ENCODE measurements around the gene HSPB1. TPM values are rescaled to one million over a fixed set of nuclear protein-coding genes. Genes with fewer than 3 reads are reported as not detected.

Gene HSPB1
- total and polyA plus RNA-seq, 4 donors: 89.6 to 529 (median 356) TPM

DNA sequence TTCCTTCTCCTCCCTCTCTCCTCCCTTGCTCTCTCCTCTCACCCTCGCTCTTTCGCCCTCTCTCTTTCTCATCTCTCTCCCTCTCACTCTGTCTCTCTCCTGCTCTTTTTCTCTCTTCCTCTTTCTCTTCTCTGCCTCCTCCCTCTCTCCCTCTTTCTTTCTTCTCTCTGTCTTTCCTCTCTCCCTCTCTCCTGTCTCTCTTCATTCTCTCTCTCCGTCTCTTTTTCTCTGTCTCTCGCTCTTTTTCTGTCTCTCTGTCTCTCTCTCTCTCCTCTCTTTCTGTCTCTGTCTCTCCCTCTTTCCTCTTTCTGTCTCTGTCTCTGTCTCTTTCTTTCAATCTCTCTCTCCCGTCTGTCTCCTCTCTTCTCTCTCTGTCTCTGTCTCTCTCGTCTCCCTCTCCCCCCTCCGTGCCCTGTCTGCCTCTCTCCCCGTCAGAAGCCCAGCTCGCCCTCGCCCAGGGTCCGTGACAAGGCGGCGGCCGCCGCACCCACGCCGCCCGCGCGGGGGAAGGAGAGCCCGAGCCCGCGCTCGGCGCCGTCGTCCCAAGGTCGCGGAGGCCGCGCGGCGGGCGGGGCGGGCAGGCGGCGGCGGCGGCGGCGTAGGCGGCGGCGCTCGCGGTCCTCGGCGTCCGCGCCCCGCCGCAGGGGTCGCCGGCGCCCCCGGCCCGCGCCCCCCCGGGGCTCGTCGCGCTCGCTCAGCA lies 21.3 kb upstream of the HSPB1 start:
- Histone ChIP-seq H3K27me3 (ENCODE audit: control insufficient read depth in 3 of 3, insufficient read depth in 3 of 3, low read length in 2 of 3) (peaks cover 0 to 56% (median 27%) of the 10 kb centered on the region in 3 donors), H3K4me1 (ENCODE audit: control insufficient read depth in 5 of 5, insufficient read depth in 5 of 5, low read length in 5 of 5) (peaks cover 0 to 9% (median 0%) of the 10 kb centered on the region in 5 donors), H3K9ac (ENCODE audit: insufficient read depth in 1 of 2, low read length in 2 of 2) (no peak overlapping the region), H3K27ac (ENCODE audit: low read depth in 1 of 2, low read length in 1 of 2) (no peak overlapping the region), H3K4me3 (peak overlapping the region; percentile 24), H3K9me3 (ENCODE audit: control insufficient read depth in 4 of 4, insufficient read depth in 3 of 4, low read length in 3 of 4) (peaks cover 0 to 3% (median 0%) of the 10 kb centered on the region in 4 donors), H3K36me3 (ENCODE audit: control insufficient read depth in 4 of 4, insufficient read depth in 4 of 4, low read length in 4 of 4) (no peaks in the 10 kb centered on the region)
- TF ChIP-seq, protein P1, sequence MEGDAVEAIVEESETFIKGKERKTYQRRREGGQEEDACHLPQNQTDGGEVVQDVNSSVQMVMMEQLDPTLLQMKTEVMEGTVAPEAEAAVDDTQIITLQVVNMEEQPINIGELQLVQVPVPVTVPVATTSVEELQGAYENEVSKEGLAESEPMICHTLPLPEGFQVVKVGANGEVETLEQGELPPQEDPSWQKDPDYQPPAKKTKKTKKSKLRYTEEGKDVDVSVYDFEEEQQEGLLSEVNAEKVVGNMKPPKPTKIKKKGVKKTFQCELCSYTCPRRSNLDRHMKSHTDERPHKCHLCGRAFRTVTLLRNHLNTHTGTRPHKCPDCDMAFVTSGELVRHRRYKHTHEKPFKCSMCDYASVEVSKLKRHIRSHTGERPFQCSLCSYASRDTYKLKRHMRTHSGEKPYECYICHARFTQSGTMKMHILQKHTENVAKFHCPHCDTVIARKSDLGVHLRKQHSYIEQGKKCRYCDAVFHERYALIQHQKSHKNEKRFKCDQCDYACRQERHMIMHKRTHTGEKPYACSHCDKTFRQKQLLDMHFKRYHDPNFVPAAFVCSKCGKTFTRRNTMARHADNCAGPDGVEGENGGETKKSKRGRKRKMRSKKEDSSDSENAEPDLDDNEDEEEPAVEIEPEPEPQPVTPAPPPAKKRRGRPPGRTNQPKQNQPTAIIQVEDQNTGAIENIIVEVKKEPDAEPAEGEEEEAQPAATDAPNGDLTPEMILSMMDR (IDR thresholded peaks at IDR 0.05; ENCODE audit: control extremely low read depth, extremely low read depth): no peak
- WGBS, 2 donors: 3 to 6% methylated on average over 27 to 63 of the region's 63 CpGs
- no peak for ATAC-seq (ENCODE audit: insufficient read depth, low FRiP score)
- peak in 1 of 3 donors; percentile 16 for DNase-seq

DNA sequence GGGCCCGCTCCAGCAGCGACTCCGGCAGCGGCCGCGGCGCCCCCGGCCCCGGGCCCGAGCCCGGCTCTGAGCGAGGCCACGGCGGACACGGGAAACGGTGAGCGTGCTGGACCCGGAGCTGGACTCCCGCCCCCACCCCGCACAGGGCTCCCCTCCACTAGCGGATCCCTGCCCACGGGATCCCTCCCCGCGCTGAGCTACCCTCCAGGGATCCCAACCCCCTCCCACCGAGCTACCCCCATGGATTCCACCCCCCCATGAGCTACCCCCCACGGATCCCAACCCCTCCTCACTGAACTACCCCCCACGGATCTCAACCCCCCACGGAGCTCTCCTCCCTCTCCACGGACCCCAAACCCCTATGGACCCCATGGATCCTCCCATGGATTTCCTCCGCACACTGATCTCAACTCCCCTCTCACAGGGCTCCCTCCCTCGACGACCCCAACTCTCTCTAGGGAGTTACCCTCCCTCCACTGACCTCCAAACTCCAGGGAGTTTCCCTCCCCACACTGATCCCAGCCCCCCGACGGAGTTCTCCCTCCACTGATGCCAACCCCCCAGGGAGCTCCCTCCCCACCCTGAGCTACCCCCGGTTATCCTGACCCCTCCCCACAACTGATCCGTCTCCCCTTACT lies 20.6 kb upstream of the HSPB1 start:
- H3K9ac ChIP-seq (ENCODE audit: insufficient read depth in 1 of 2, low read length in 2 of 2): no peak overlapping the region
- peaks cover 0 to 9% (median 0%) of the 10 kb centered on the region in 5 donors for H3K4me1 ChIP-seq (ENCODE audit: control insufficient read depth in 5 of 5, insufficient read depth in 5 of 5, low read length in 5 of 5)
- no peak overlapping the region for H3K4me3 ChIP-seq
- WGBS, 2 donors: 2 to 3% methylated on average over 20 to 36 of the region's 36 CpGs
- no peak for ATAC-seq (ENCODE audit: insufficient read depth, low FRiP score)
- H3K9me3 ChIP-seq (ENCODE audit: control insufficient read depth in 4 of 4, insufficient read depth in 3 of 4, low read length in 3 of 4): peaks cover 0 to 3% (median 0%) of the 10 kb centered on the region in 4 donors
- no peak for DNase-seq
- TF ChIP-seq, protein P1 (IDR thresholded peaks at IDR 0.05; ENCODE audit: control extremely low read depth, extremely low read depth): no peak
- H3K36me3 ChIP-seq (ENCODE audit: control insufficient read depth in 4 of 4, insufficient read depth in 4 of 4, low read length in 4 of 4): no peaks in the 10 kb centered on the region
- H3K27ac ChIP-seq (ENCODE audit: low read depth in 1 of 2, low read length in 1 of 2): no peak overlapping the region
- H3K27me3 ChIP-seq (ENCODE audit: control insufficient read depth in 3 of 3, insufficient read depth in 3 of 3, low read length in 2 of 3): peaks cover 0 to 56% (median 27%) of the 10 kb centered on the region in 3 donors

DNA sequence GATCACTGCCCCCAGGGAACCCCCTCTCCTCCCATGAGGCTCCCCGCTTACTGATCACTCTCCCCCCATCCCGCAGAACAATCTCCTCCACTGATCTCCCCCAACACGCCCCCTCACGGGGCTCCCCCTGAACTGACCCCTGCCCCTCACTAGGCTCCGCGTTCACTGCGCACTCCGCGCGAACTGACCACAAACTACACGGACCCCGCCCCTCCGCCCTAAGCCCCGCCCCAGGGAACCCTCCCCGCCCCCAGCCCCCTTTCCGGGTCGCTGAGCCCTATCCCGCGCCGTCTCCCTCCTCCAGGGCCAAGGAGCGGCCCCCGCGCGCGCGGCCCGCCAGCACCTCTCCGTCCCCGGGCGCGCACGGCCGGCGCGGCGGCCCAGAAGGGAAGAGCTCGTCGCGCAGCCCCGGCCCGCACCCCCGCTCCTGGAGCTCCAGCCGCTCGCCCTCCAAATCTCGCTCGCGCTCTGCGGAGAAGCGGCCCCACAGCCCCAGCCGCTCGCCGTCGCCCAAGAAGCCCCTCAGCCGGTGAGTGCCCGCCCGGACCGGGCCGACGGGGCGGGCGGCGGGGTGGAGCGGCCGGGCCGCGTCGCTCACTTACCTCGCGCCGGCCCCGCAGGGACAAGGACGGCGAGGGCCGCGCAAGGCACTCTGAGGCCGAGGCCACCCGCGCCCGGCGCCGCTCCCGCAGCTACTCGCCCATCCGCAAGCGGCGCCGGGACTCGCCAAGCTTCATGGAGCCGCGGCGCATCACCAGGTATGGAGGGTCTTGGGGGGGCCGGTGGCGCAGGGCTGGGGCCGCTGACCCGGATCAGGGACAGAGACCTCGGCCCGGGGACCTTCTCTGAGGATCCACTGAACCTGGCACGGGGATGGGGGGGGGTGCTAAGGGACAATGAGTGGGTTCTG lies 19.9 kb upstream of the HSPB1 start:
- TF ChIP-seq, protein P1 (IDR thresholded peaks at IDR 0.05; ENCODE audit: control extremely low read depth, extremely low read depth): no peak
- Histone ChIP-seq H3K9me3 (ENCODE audit: control insufficient read depth in 4 of 4, insufficient read depth in 3 of 4, low read length in 3 of 4) (peaks cover 0 to 3% (median 0%) of the 10 kb centered on the region in 4 donors), H3K9ac (ENCODE audit: insufficient read depth in 1 of 2, low read length in 2 of 2) (no peak overlapping the region), H3K27me3 (ENCODE audit: control insufficient read depth in 3 of 3, insufficient read depth in 3 of 3, low read length in 2 of 3) (peaks cover 0 to 56% (median 27%) of the 10 kb centered on the region in 3 donors), H3K36me3 (ENCODE audit: control insufficient read depth in 4 of 4, insufficient read depth in 4 of 4, low read length in 4 of 4) (no peaks in the 10 kb centered on the region), H3K4me3 (peak overlapping the region; percentile 19), H3K27ac (ENCODE audit: low read depth in 1 of 2, low read length in 1 of 2) (no peak overlapping the region), H3K4me1 (ENCODE audit: control insufficient read depth in 5 of 5, insufficient read depth in 5 of 5, low read length in 5 of 5) (peaks cover 0 to 9% (median 0%) of the 10 kb centered on the region in 5 donors)
- DNase-seq: peak in 1 of 3 donors; percentile 48
- 2 to 3% methylated on average over 69 to 98 of the region's 98 CpGs for WGBS, 2 donors
- peak; percentile 21 for ATAC-seq (ENCODE audit: insufficient read depth, low FRiP score)
